BLaER1 (cell line): ENCODE data around the gene DCPS.
"Not testable (repeated sequence)": the region's sequence is repeated elsewhere in the genome, so short reads cannot be mapped to it uniquely, and the experiment has no call there.

Experiments
- H3K27ac ChIP-seq: shearing (Covaris generic); formaldehyde crosslinking; 2 replicates; pipeline ENCODE4 v1.8.1; 2022
- H3K27me3 ChIP-seq: shearing (Covaris generic); formaldehyde crosslinking; 2 replicates; pipeline ENCODE4 v1.8.1; 2022
- H3K36me3 ChIP-seq: shearing (Covaris generic); formaldehyde crosslinking; 2 replicates; pipeline ENCODE4 v1.8.1; 2022
- H3K4me1 ChIP-seq: shearing (Covaris generic); formaldehyde crosslinking; 2 replicates; pipeline ENCODE4 v1.8.1; 2022
- H3K4me2 ChIP-seq: shearing (Covaris generic); formaldehyde crosslinking; 2 replicates; pipeline ENCODE4 v1.8.1; 2022
- H3K4me3 ChIP-seq: shearing (Covaris generic); formaldehyde crosslinking; 2 replicates; pipeline ENCODE4 v1.8.1; 2022
- H3K9ac ChIP-seq: shearing (Covaris generic); formaldehyde crosslinking; 2 replicates; pipeline ENCODE4 v1.8.1; 2022
- H3K9me3 ChIP-seq: shearing (Covaris generic); formaldehyde crosslinking; 2 replicates; pipeline ENCODE4 v1.8.1; 2022
- H4K20me1 ChIP-seq: shearing (Covaris generic); formaldehyde crosslinking; 2 replicates; pipeline ENCODE4 v1.8.1; 2022
- Cebpa-rat ChIP-seq: shearing (Covaris generic); IDR thresholded peaks from 2 replicates; pipeline ENCODE4 v1.8.1; 2022

Gene DCPS

GRCh38 chr11:126340960-126341606 is 37.2 kb downstream of the DCPS start:
- Histone ChIP-seq H4K20me1 (0 out of 2 replicates have a peak, but pooled peaks cover under 1% of the 10 kb centered on the region), H3K9me3 (no peaks in the 10 kb centered on the region), H3K4me1 (peaks cover 73% of the 10 kb centered on the region), H3K27ac (peak overlapping the region; percentile 46; the same call in 1 of the 2 replicates), H3K4me2 (peak overlapping the region; percentile 60), H3K4me3 (no peak overlapping the region), H3K9ac (peak overlapping the region; percentile 5; the same call in 1 of the 2 replicates), H3K36me3 (peaks cover 83% of the 10 kb centered on the region), H3K27me3 (no peaks in the 10 kb centered on the region)
- TF ChIP-seq Cebpa-rat: no peak

- H3K27me3 ChIP-seq: no peaks in the 10 kb centered on the region
- peak overlapping the region; percentile 60 for H3K4me2 ChIP-seq
- TF ChIP-seq Cebpa-rat: no peak
- H3K9ac ChIP-seq: peak overlapping the region; percentile 5; the same call in 1 of the 2 replicates
- peaks cover 7% of the 10 kb centered on the region for H4K20me1 ChIP-seq
- no peaks in the 10 kb centered on the region for H3K9me3 ChIP-seq
- H3K27ac ChIP-seq: peak overlapping the region; percentile 46
- H3K36me3 ChIP-seq: peaks cover 83% of the 10 kb centered on the region
- peaks cover 73% of the 10 kb centered on the region for H3K4me1 ChIP-seq
- no peak overlapping the region for H3K4me3 ChIP-seq
These were observed 37.9 kb downstream of the DCPS start for GRCh38 chr11:126341760-126342161.

- Histone ChIP-seq H3K9me3 (no peaks in the 10 kb centered on the region), H4K20me1 (peaks cover 20% of the 10 kb centered on the region), H3K9ac (no peak overlapping the region), H3K4me1 (peaks cover 73% of the 10 kb centered on the region), H3K36me3 (peaks cover 80% of the 10 kb centered on the region), H3K27ac (no peak overlapping the region), H3K4me3 (no peak overlapping the region), H3K4me2 (no peak overlapping the region), H3K27me3 (no peaks in the 10 kb centered on the region)
- TF ChIP-seq Cebpa-rat: no peak
These were observed 39.2 kb downstream of the DCPS start for GRCh38 chr11:126343051-126343450.

- no peak for TF ChIP-seq Cebpa-rat
- peaks cover 78% of the 10 kb centered on the region for H3K36me3 ChIP-seq
- peaks cover 33% of the 10 kb centered on the region for H4K20me1 ChIP-seq
- H3K27ac ChIP-seq: no peak overlapping the region
- H3K4me1 ChIP-seq: peaks cover 80% of the 10 kb centered on the region
- no peaks in the 10 kb centered on the region for H3K9me3 ChIP-seq
- H3K9ac ChIP-seq: no peak overlapping the region
- no peak overlapping the region for H3K4me3 ChIP-seq
- H3K4me2 ChIP-seq: no peak overlapping the region
- H3K27me3 ChIP-seq: no peaks in the 10 kb centered on the region
These were observed 40.6 kb downstream of the DCPS start for GRCh38 chr11:126344141-126345080.

GRCh38 chr11:126345283-126345682 is 41.4 kb downstream of the DCPS start:
- Histone ChIP-seq H3K9ac (no peak overlapping the region), H3K4me1 (peaks cover 75% of the 10 kb centered on the region), H3K9me3 (no peaks in the 10 kb centered on the region), H3K4me3 (no peak overlapping the region), H3K4me2 (peak overlapping the region; percentile 81; the same call in 1 of the 2 replicates), H3K36me3 (peaks cover 70% of the 10 kb centered on the region), H3K27ac (peak overlapping the region; percentile 59), H4K20me1 (peaks cover 33% of the 10 kb centered on the region), H3K27me3 (no peaks in the 10 kb centered on the region)
- TF ChIP-seq Cebpa-rat: no peak

GRCh38 chr11:126345759-126346585 is 42.1 kb downstream of the DCPS start:
- Histone ChIP-seq H3K9ac (peak overlapping the region; percentile 55), H3K4me3 (no peak overlapping the region), H3K4me2 (peak overlapping the region; percentile 81), H3K4me1 (peaks cover 75% of the 10 kb centered on the region), H3K36me3 (peaks cover 72% of the 10 kb centered on the region), H3K27ac (peak overlapping the region; percentile 59), H4K20me1 (peaks cover 33% of the 10 kb centered on the region), H3K27me3 (no peaks in the 10 kb centered on the region), H3K9me3 (no peaks in the 10 kb centered on the region)
- no peak for TF ChIP-seq Cebpa-rat

GRCh38 chr11:126346586-126346940 is 42.7 kb downstream of the DCPS start:
- no peaks in the 10 kb centered on the region for H3K27me3 ChIP-seq
- H3K36me3 ChIP-seq: peaks cover 72% of the 10 kb centered on the region
- peaks cover 33% of the 10 kb centered on the region for H4K20me1 ChIP-seq
- no peaks in the 10 kb centered on the region for H3K9me3 ChIP-seq
- H3K9ac ChIP-seq: peak overlapping the region; percentile 55
- H3K4me1 ChIP-seq: peaks cover 75% of the 10 kb centered on the region
- no peak overlapping the region for H3K4me3 ChIP-seq
- peak overlapping the region; percentile 59 for H3K27ac ChIP-seq
- TF ChIP-seq Cebpa-rat: no peak
- H3K4me2 ChIP-seq: peak overlapping the region; percentile 81

- peaks cover 75% of the 10 kb centered on the region for H3K4me1 ChIP-seq
- peak overlapping the region; percentile 55 for H3K9ac ChIP-seq
- not testable (repeated sequence) for H3K4me3 ChIP-seq, H3K27me3 ChIP-seq, H3K9me3 ChIP-seq
- H4K20me1 ChIP-seq: peaks cover 35% of the 10 kb centered on the region
- peak overlapping the region; percentile 81 for H3K4me2 ChIP-seq
- peaks cover 68% of the 10 kb centered on the region for H3K36me3 ChIP-seq
- H3K27ac ChIP-seq: peak overlapping the region; percentile 59; the same call in 1 of the 2 replicates
These were observed 43.1 kb downstream of the DCPS start for GRCh38 chr11:126346946-126347345.

- Histone ChIP-seq H3K4me1 (peaks cover 77% of the 10 kb centered on the region), H3K27ac (peak overlapping the region; percentile 67), H3K9ac (peak overlapping the region; percentile 58), H3K36me3 (peaks cover 62% of the 10 kb centered on the region), H4K20me1 (peaks cover 41% of the 10 kb centered on the region), H3K27me3 (no peaks in the 10 kb centered on the region), H3K4me3 (no peak overlapping the region), H3K9me3 (no peaks in the 10 kb centered on the region), H3K4me2 (peak overlapping the region; percentile 81)
- TF ChIP-seq Cebpa-rat: no peak
These were observed 44.1 kb downstream of the DCPS start for GRCh38 chr11:126347751-126348668.
